Activated CD4-positive, alpha-beta memory T cell treated with anti-CD3 and anti-CD28 coated beads for 36 hours (primary cell): ENCODE data around the gene SPRYD7. TPM values are rescaled to one million over a fixed set of nuclear protein-coding genes. Genes with fewer than 3 reads are reported as not detected.

Experiments used
- CTCF ChIA-PET: fragments of 350-600 bp; sonication (Branson Sonifier 250); formaldehyde crosslinking; loops from one replicate; lab custom pipeline; 2021; ENCODE audit warnings: antibody characterized with exemption, inconsistent platforms; lab: Charles Lee
- POLR2A ChIA-PET: fragments of 350-600 bp; sonication (Branson Sonifier 250); formaldehyde crosslinking; loops from one replicate; lab custom pipeline; 2021; ENCODE audit warnings: antibody characterized with exemption; lab: Charles Lee
- DNase-seq: peaks from one replicate; pipeline ENCODE4 v3.0.0-alpha.2; 2020
- H3K27ac Mint-ChIP-seq: one replicate; pipeline ENCODE4 v1.8.0; 2021; ENCODE audit warnings: mixed read lengths
- H3K27me3 Mint-ChIP-seq: one replicate; pipeline ENCODE4 v1.8.0; 2021; ENCODE audit warnings: mixed read lengths
- H3K36me3 Mint-ChIP-seq: one replicate; pipeline ENCODE4 v1.8.0; 2021; ENCODE audit warnings: mixed read lengths
- H3K4me1 Mint-ChIP-seq: one replicate; pipeline ENCODE4 v1.8.0; 2021; ENCODE audit warnings: low read depth, mixed read lengths
- H3K4me3 Mint-ChIP-seq: one replicate; pipeline ENCODE4 v1.8.0; 2021; ENCODE audit warnings: mild to moderate bottlenecking, mixed read lengths
- H3K9me3 Mint-ChIP-seq: one replicate; pipeline ENCODE4 v1.8.0; 2021; ENCODE audit warnings: mixed read lengths
- intact Hi-C: fragments of 100-400 bp; cut with micrococcal nuclease; formaldehyde crosslinking; loops from one replicate; pipeline ENCODE4 v1.15.1; 2023
- total RNA-seq, 2 experiments: library from RNA; stranded (reverse); gene quantifications; one replicate each; pipeline ENCODE4 v1.2.3, GENCODE V29; 2021

The SPRYD7 gene
- total RNA-seq, 2 experiments from 2014 or later, result 4.9 to 5.4 TPM

DNA sequence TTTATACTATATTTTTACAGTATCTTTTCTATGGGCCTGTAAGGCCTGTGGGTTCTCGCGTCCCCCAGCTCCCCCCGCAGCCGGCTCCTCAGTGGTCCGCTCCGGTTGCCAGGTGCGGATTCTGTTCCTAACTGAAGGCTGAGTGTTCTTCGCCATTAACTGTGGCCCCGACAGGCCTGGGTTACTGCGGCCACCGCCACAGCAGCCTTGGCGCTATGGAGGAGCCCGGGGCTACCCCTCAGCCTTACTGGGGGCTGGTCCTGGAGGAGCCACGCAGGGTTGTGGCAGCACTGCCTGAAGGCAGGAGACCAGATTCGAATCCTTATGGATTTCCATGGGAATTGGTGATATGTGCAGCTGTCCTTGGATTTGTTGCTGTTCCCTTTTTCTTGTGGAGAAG is 45.8 kb downstream of the SPRYD7 start:
- DNase-seq, result no peak
- ChIA-PET CTCF (interaction anchor here (1.2 kb wide), 1 partner anchor 19 kb away, joined by 4 read pairs; no protein-coding TSS in a partner anchor), POLR2A (no interaction called here)
- Mint-ChIP-seq H3K9me3 (peaks cover 3% of the 10 kb centered on the region), H3K36me3 (no peaks in the 10 kb centered on the region), H3K27ac (no peak overlapping the region), H3K27me3 (no peaks in the 10 kb centered on the region), H3K4me1 (no peaks in the 10 kb centered on the region), H3K4me3 (no peak overlapping the region)
- intact Hi-C loops, result no loop called here

DNA sequence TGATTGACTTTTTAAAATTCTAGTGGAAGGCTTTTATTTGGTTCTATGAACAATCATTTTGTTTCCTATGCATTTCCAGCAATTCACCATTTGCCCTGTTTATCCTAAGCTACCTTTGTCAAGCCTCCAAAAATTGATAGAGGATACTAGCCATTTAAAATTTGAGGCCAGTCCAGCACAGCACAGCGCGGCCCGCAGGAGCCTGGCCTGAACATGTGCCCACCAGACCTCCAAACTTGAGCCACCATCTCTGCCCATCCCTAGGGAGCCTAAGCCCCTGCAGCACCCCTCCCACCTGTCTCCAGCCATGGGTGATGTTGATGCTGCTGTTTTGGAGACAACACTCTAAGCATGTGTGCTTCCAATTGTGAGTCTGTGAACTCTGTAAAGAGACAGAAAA is 57.5 kb downstream of the SPRYD7 start:
- Mint-ChIP-seq H3K27ac (no peak overlapping the region), H3K27me3 (peaks cover 21% of the 10 kb centered on the region), H3K4me3 (no peak overlapping the region), H3K9me3 (peaks cover 32% of the 10 kb centered on the region), H3K36me3 (peaks cover 16% of the 10 kb centered on the region), H3K4me1 (no peaks in the 10 kb centered on the region)
- intact Hi-C loops, result no loop called here
- ChIA-PET POLR2A (interaction anchor here (0.6 to 0.9 kb wide), 2 partner anchors 49 to 81 kb away, joined by 3 to 4 read pairs; no protein-coding TSS in a partner anchor), CTCF (no interaction called here)
- no peak for DNase-seq

DNA sequence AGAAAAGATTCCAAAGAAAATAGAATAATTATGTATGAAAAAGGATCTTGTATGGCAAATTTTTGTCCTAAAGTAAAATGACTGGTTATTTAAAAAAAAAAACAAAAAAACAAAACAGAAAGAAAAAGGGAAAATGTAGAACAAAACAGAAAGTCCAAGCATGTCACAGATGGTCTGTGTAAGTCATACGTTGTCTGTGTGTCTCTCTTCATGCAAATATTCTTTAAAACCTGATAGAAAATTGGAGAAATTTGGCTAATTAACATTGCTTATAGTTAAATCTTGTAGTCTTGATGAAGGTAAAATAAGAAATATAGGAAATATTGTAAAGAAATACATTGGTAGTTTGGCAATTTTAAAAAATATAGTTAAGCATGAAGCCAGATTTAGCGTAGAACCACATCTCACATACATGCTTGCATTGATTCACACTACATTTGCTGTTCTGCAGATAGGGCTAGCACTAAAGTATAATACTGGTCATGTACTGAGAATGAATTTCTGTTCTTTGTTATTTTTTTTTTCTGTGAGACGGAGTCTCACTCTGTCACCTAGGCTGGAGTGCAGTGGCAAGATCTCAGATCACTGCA is 58.4 kb downstream of the SPRYD7 start:
- DNase-seq, result no peak
- ChIA-PET POLR2A (no interaction called here), CTCF (no interaction called here)
- intact Hi-C loops, result no loop called here
- peaks cover 32% of the 10 kb centered on the region for H3K9me3 Mint-ChIP-seq
- H3K4me1 Mint-ChIP-seq, result no peaks in the 10 kb centered on the region
- peaks cover 19% of the 10 kb centered on the region for H3K27me3 Mint-ChIP-seq
- H3K27ac Mint-ChIP-seq, result no peak overlapping the region
- no peak overlapping the region for H3K4me3 Mint-ChIP-seq
- H3K36me3 Mint-ChIP-seq, result peaks cover 16% of the 10 kb centered on the region

DNA sequence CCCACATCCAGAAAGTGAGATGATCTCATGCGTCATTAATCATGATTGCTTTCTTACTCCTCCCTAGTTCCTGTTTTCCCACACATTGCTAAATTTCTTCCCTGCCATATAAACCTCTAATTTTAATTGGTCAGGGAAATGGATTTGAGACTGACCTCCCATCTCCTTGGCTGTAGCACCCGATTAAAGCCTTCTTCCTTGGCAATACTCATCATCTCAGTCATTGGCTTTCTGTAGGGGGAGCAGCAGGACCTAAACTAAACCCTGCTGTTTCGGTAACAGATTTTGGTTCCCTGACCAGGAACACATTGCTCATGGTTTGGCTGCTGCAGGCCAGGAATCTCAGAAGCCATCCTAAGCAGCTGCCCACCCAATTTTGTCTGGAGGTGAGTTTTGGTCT is 61.7 kb downstream of the SPRYD7 start:
- POLR2A ChIA-PET, result no interaction called here
- CTCF ChIA-PET, result no interaction called here
- no peaks in the 10 kb centered on the region for H3K4me1 Mint-ChIP-seq
- H3K36me3 Mint-ChIP-seq, result peaks cover 16% of the 10 kb centered on the region
- no peak overlapping the region for H3K4me3 Mint-ChIP-seq
- H3K27me3 Mint-ChIP-seq, result peaks cover 3% of the 10 kb centered on the region
- intact Hi-C loops, result no loop called here
- H3K9me3 Mint-ChIP-seq, result peaks cover 32% of the 10 kb centered on the region
- no peak for DNase-seq
- no peak overlapping the region for H3K27ac Mint-ChIP-seq

DNA sequence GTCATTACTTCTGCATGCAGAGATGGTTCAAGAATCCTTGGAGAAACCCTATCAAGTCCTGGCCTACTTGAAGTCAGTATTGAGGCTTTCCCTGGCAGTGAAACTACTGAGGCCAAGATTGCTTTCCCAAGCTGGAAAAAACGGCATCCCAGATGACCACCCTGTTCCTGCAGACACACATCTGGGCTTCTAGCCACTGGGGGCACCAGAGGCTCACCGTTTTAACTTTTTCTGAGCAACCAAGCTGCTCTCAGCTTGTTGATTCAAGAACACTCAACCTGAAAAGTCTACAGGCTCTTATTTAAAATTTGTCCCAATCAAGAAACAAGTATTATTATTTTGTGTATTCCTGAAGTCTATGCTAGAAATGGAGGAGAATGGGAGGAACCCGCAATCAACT is 66.6 kb downstream of the SPRYD7 start:
- Mint-ChIP-seq H3K4me1 (no peaks in the 10 kb centered on the region), H3K4me3 (no peak overlapping the region), H3K27me3 (peaks cover 2% of the 10 kb centered on the region), H3K27ac (no peak overlapping the region), H3K36me3 (peaks cover 2% of the 10 kb centered on the region), H3K9me3 (peaks cover 3% of the 10 kb centered on the region)
- POLR2A ChIA-PET, result no interaction called here
- CTCF ChIA-PET, result no interaction called here
- intact Hi-C loops, result no loop called here
- no peak for DNase-seq

DNA sequence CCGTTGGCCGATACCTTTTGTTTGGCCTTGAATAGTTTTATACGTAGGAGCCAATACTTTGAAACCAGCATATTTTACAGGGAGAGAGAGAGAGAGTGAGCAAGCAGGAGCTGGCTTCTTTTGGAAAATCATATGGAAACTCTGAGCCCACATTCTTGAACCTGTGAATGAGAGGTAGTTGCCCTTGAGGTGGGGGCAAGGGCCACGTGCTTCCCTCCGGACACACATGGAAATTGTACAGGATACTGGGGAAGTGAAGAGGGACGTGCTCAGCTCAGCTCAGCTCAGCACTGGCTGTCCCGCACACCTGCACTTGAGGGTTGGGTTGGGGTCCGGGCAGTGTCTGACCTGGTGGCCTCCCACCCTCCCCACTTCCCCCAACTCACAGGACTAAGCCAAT is 68.3 kb downstream of the SPRYD7 start:
- peaks cover 8% of the 10 kb centered on the region for H3K27me3 Mint-ChIP-seq
- H3K4me3 Mint-ChIP-seq, result no peak overlapping the region
- no peak for DNase-seq
- H3K4me1 Mint-ChIP-seq, result no peaks in the 10 kb centered on the region
- CTCF ChIA-PET, result no interaction called here
- H3K36me3 Mint-ChIP-seq, result no peaks in the 10 kb centered on the region
- H3K27ac Mint-ChIP-seq, result no peak overlapping the region
- intact Hi-C loops, result no loop called here
- no peaks in the 10 kb centered on the region for H3K9me3 Mint-ChIP-seq
- POLR2A ChIA-PET, result no interaction called here

DNA sequence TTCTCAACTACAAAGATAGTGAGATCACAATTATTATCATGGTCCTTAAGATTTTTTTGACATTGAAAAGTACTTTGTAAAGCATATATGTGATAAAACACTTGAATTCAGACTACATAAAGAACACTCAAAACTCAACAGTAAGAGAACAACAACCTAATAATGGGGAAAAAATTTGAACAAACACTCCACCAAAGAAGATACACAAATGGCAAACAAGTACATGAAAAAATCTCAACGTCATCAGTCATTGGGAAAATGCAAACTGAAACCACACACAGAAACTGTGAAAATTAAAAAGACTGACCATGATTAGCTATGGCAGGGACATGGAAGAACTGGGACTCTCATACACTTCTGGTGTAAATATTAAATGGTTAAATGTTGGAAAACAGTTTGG is 70.9 kb downstream of the SPRYD7 start:
- H3K36me3 Mint-ChIP-seq, result no peaks in the 10 kb centered on the region

DNA sequence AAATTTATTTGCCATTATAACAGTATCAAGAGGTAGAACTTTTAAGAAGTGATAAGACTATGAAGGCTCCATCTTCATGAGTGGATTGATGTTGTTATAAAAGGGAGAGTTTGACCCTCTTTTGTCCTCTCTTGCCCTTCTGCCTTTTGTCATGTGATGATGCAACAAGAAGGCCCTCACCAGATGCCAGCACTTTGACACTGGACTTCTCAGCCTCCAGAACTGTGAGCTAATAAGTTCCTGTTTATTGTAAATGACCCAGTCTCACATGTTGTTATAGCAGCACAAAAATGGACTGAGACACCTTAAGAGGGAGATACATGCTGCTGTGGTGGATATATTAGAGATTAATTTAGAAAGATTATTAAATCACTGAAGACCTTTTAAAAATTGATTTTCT is 71.6 kb downstream of the SPRYD7 start:
- no peaks in the 10 kb centered on the region for H3K4me1 Mint-ChIP-seq
- H3K27ac Mint-ChIP-seq, result no peak overlapping the region
- no peak for DNase-seq
- intact Hi-C loops, result no loop called here
- POLR2A ChIA-PET, result interaction anchor here (0.6 kb wide), 1 partner anchor 352 kb away, joined by 4 read pairs; no protein-coding TSS in a partner anchor
- no peaks in the 10 kb centered on the region for H3K36me3 Mint-ChIP-seq
- peaks cover 8% of the 10 kb centered on the region for H3K27me3 Mint-ChIP-seq
- CTCF ChIA-PET, result no interaction called here
- no peak overlapping the region for H3K4me3 Mint-ChIP-seq
- no peaks in the 10 kb centered on the region for H3K9me3 Mint-ChIP-seq

More for the DNA sequence above, 70.9 kb downstream of the SPRYD7 start:
- no peak overlapping the region for H3K27ac Mint-ChIP-seq
- H3K9me3 Mint-ChIP-seq, result no peaks in the 10 kb centered on the region
- H3K4me3 Mint-ChIP-seq, result no peak overlapping the region
- intact Hi-C loops, result no loop called here
- CTCF ChIA-PET, result no interaction called here
- peaks cover 8% of the 10 kb centered on the region for H3K27me3 Mint-ChIP-seq
- POLR2A ChIA-PET, result no interaction called here
- DNase-seq, result no peak
- H3K4me1 Mint-ChIP-seq, result no peaks in the 10 kb centered on the region

Other genes with a start within 250 kb of the SPRYD7 start
- 10 to 100 TPM; 36.1 to 36.2 TPM for gene EBPL, start 244.9 kb downstream of the SPRYD7 start, total RNA-seq
- gene KPNA3, start 143.7 kb downstream of the SPRYD7 start, total RNA-seq, result 10 to 100 TPM; 42.0 to 44.0 TPM
- gene TRIM13, start 60.7 kb upstream of the SPRYD7 start, total RNA-seq, result 10 to 100 TPM in 1 of 2 experiments, 1 to 10 TPM in 1; 9.8 to 11.6 TPM
- not detected for gene KCNRG, start 79.1 kb upstream of the SPRYD7 start, total RNA-seq